Measurements from ENCODE around the gene ABCA2.

Gene ABCA2

GRCh38 chr9:137031904-137032640, 4.0 kb upstream of the ABCA2 start, which contains the start of gene FUT7:
FUT7 (minus strand) TSS chr9:137032088; CDS start chr9:137031991, 97 bp downstream.
- H3K4me2 ChIP-seq (ENCODE audit: low read depth, low read length, poor library complexity, severe bottlenecking) = no peak within 1 kb of the TSS

GRCh38 chr9:137030538-137031527, 2.8 kb upstream of the ABCA2 start:
- H3K27ac ChIP-seq (ENCODE audit: low read depth, low read length) = no peak overlapping the region
- no peak overlapping the region for H3K9ac ChIP-seq (ENCODE audit: low read length)
- no peaks in the 10 kb centered on the region for H3K79me2 ChIP-seq (ENCODE audit: insufficient read depth, low read length)
- H3K27me3 ChIP-seq (ENCODE audit: low read length) = no peaks in the 10 kb centered on the region
- H3K9me3 ChIP-seq (ENCODE audit: insufficient read depth, low read length) = no peaks in the 10 kb centered on the region
- TF ChIP-seq EZH2phosphoT487 (conservative IDR thresholded peaks at IDR 0.05; ENCODE audit: low read length) = no peak
- no peak for TF ChIP-seq CTCF (IDR thresholded peaks at IDR 0.05; ENCODE audit: insufficient read depth, low read length, poor library complexity, severe bottlenecking)
- H3K36me3 ChIP-seq (ENCODE audit: low read length) = no peaks in the 10 kb centered on the region
- H2AFZ ChIP-seq (ENCODE audit: low read depth, low read length, severe bottlenecking) = no peak overlapping the region
- H4K20me1 ChIP-seq (ENCODE audit: low read depth, low read length) = no peaks in the 10 kb centered on the region
- H3K4me3 ChIP-seq (ENCODE audit: insufficient read depth, low read length, poor library complexity, severe bottlenecking) = no peak overlapping the region
- H3K4me2 ChIP-seq (ENCODE audit: low read depth, low read length, poor library complexity, severe bottlenecking) = no peak overlapping the region
- no peaks in the 10 kb centered on the region for H3K9me2 ChIP-seq (replicated peaks; ENCODE audit: insufficient read depth, low read length)
- no peaks in the 10 kb centered on the region for H3F3A ChIP-seq (ENCODE audit: insufficient read depth)

More at GRCh38 chr9:137031904-137032640, 4.0 kb upstream of the ABCA2 start, which contains the start of gene FUT7:
- Histone ChIP-seq H3K9me2 (replicated peaks; ENCODE audit: insufficient read depth, low read length) (no peaks in the 10 kb centered on the region), H3K27me3 (ENCODE audit: low read length) (no peaks in the 10 kb centered on the region), H3K36me3 (ENCODE audit: low read length) (no peaks in the 10 kb centered on the region), H3K27ac (ENCODE audit: low read depth, low read length) (no peak within 1 kb of the TSS), H3K4me3 (ENCODE audit: insufficient read depth, low read length, poor library complexity, severe bottlenecking) (no peak within 1 kb of the TSS), H2AFZ (ENCODE audit: low read depth, low read length, severe bottlenecking) (no peak within 1 kb of the TSS), H3K79me2 (ENCODE audit: insufficient read depth, low read length) (no peaks in the 10 kb centered on the region), H3K9me3 (ENCODE audit: insufficient read depth, low read length) (no peaks in the 10 kb centered on the region), H4K20me1 (ENCODE audit: low read depth, low read length) (no peaks in the 10 kb centered on the region), H3K9ac (ENCODE audit: low read length) (no peak within 1 kb of the TSS), H3F3A (ENCODE audit: insufficient read depth) (no peaks in the 10 kb centered on the region)
- TF ChIP-seq EZH2phosphoT487 (conservative IDR thresholded peaks at IDR 0.05; ENCODE audit: low read length) (no peak), CTCF (IDR thresholded peaks at IDR 0.05; ENCODE audit: insufficient read depth, low read length, poor library complexity, severe bottlenecking) (no peak)

- Histone ChIP-seq H3K4me2 (ENCODE audit: low read depth, low read length, poor library complexity, severe bottlenecking) (no peak overlapping the region), H3K79me2 (ENCODE audit: insufficient read depth, low read length) (no peaks in the 10 kb centered on the region)
- TF ChIP-seq CTCF (IDR thresholded peaks at IDR 0.05; ENCODE audit: insufficient read depth, low read length, poor library complexity, severe bottlenecking) (no peak), EZH2phosphoT487 (conservative IDR thresholded peaks at IDR 0.05; ENCODE audit: low read length) (no peak)
These were observed 2.0 kb upstream of the ABCA2 start for GRCh38 chr9:137030006-137030405.

More at GRCh38 chr9:137030006-137030405, 2.0 kb upstream of the ABCA2 start:
- Histone ChIP-seq H4K20me1 (ENCODE audit: low read depth, low read length) (no peaks in the 10 kb centered on the region), H3K27me3 (ENCODE audit: low read length) (no peaks in the 10 kb centered on the region), H2AFZ (ENCODE audit: low read depth, low read length, severe bottlenecking) (no peak overlapping the region), H3K27ac (ENCODE audit: low read depth, low read length) (no peak overlapping the region), H3K4me3 (ENCODE audit: insufficient read depth, low read length, poor library complexity, severe bottlenecking) (no peak overlapping the region), H3K9me3 (ENCODE audit: insufficient read depth, low read length) (no peaks in the 10 kb centered on the region), H3K9me2 (replicated peaks; ENCODE audit: insufficient read depth, low read length) (no peaks in the 10 kb centered on the region), H3K36me3 (ENCODE audit: low read length) (no peaks in the 10 kb centered on the region), H3F3A (ENCODE audit: insufficient read depth) (no peaks in the 10 kb centered on the region), H3K9ac (ENCODE audit: low read length) (no peak overlapping the region)
